AG04449 (cell line): ENCODE measurements around the gene CBY2.

ENCODE experiments used
- CTCF ChIA-PET: fragments of 350-600 bp; formaldehyde crosslinking; extraction: SDS; loops from one replicate; lab custom pipeline; 2021; ENCODE audit warnings: antibody characterized with exemption; lab: Yijun Ruan, JAX
- POLR2A ChIA-PET: fragments of 400-600, 350-600 bp; formaldehyde crosslinking; extraction: SDS; loops from one replicate; lab custom pipeline; 2020; ENCODE audit warnings: antibody characterized with exemption, inconsistent platforms; lab: Yijun Ruan, JAX
- DNase-seq: peaks from one replicate; pipeline ENCODE4 v3.0.0-alpha.2; 2010; ENCODE audit warnings: low read depth, low spot score
- H3K4me3 ChIP-seq: 2 replicates; pipeline ENCODE4 v1.5.1; 2011; ENCODE audit warnings: low read depth, mild to moderate bottlenecking, control low read depth, low read length
- CTCF ChIP-seq: IDR thresholded peaks from one replicate; pipeline ENCODE4 v1.5.1; 2011; ENCODE audit warnings: mild to moderate bottlenecking, moderate library complexity, low read length, control low read depth, inconsistent platforms; ENCODE audit not compliant: insufficient read depth; ENCODE audit errors: missing control alignments

Gene CBY2

GRCh38 chr13:45731455-45731854 is 29.3 kb downstream of the CBY2 start:
- H3K4me3 ChIP-seq: no peak overlapping the region
- no peak for DNase-seq
- no peak for TF ChIP-seq CTCF
- ChIA-PET POLR2A (no interaction called here), CTCF (no interaction called here)

- DNase-seq: no peak
- CTCF ChIA-PET: interaction anchor here (1.8 kb wide), 1 partner anchor 15 kb away, joined by 8 read pairs; no protein-coding TSS in a partner anchor
- POLR2A ChIA-PET: no interaction called here
- no peak overlapping the region for H3K4me3 ChIP-seq
- TF ChIP-seq CTCF: no peak
Observed at GRCh38 chr13:45732916-45733315, 30.8 kb downstream of the CBY2 start.

GRCh38 chr13:45733361-45733760 is 31.2 kb downstream of the CBY2 start:
- DNase-seq: no peak
- no peak overlapping the region for H3K4me3 ChIP-seq
- POLR2A ChIA-PET: no interaction called here

GRCh38 chr13:45737571-45738017 is 35.5 kb downstream of the CBY2 start:
- H3K4me3 ChIP-seq: no peak overlapping the region
- no peak for DNase-seq
- ChIA-PET POLR2A (no interaction called here), CTCF (no interaction called here)
- TF ChIP-seq CTCF: peak; percentile 22

More at GRCh38 chr13:45733361-45733760, 31.2 kb downstream of the CBY2 start:
- CTCF ChIA-PET: interaction anchor here (1.8 kb wide), 1 partner anchor 16 kb away, joined by 8 read pairs; no protein-coding TSS in a partner anchor
- no peak for TF ChIP-seq CTCF

GRCh38 chr13:45742985-45743384 is 40.9 kb downstream of the CBY2 start:
- H3K4me3 ChIP-seq: no peak overlapping the region
- POLR2A ChIA-PET: no interaction called here
- TF ChIP-seq CTCF: no peak
- CTCF ChIA-PET: no interaction called here
- DNase-seq: no peak

- ChIA-PET CTCF (no interaction called here), POLR2A (no interaction called here)
- DNase-seq: no peak
- no peak for TF ChIP-seq CTCF
- H3K4me3 ChIP-seq: no peak overlapping the region
Observed at GRCh38 chr13:45744979-45745378, 42.9 kb downstream of the CBY2 start.
